Fibroblast of skin of left biceps (primary cell): ENCODE data around the gene ADAMTSL2.

ENCODE experiments used
- DNase-seq, 2 experiments: peaks; one replicate each; pipeline ENCODE4 v3.0.0-alpha.2; 2013; ENCODE audit warnings: low read depth in 2 of 2

ADAMTSL2 gene

DNA sequence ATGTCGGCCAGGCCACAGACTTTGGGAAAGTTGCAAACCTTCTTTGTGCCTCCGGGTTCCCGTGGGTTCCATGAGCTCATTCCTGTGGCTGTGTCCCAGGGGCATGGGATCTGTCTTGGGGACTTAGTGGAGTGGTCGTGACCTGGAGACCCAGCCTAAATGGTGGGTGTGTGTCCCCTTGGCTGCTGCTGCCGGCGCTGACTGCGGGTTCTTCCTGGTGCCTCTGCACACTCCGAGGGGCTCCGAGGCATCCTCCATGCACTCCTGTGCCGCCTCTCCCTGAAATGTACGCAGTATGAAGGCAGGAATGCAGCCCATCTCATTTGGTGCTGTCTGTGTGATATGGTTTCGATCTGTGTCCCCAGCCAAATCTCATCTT lies 34.6 kb upstream of the ADAMTSL2 start:
- no peak for DNase-seq

- no peak for DNase-seq
Measured at GRCh38 chr9:133502112-133502511, 32.4 kb upstream of the ADAMTSL2 start.

DNA sequence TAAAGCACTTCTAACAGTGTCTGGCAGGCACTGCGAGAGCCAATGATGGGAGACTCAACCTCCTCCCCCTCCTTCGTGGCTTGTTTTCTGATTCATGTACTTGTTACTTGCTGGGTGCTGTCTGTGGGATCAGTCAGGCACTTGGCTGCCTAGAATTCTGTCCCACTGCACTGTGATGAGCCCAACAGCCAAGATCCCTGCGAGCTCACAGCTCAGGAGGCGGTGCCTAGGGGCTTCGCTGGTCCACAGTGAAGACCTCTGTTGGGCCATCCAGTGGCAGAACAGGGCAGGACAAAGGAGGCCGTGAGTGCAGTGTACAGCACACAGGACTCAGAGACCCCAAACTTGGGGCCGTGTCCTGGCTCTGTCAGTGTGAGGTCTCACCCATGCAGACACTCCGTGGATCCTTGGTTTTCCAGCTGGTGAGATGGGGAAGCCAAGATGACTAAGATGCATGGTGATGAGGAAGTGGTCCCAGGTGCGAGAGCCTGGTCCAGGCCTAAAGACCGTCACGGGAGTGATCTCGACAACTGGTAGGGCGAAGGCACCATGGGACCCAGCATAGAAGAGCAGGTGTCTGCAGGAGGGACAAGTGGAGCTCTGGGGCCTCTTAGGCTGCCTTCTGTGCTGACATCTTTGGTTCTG lies 29.2 kb upstream of the ADAMTSL2 start:
- no peak for DNase-seq

GRCh38 chr9:133505901-133506652 lies 28.4 kb upstream of the ADAMTSL2 start:
- DNase-seq, result peak; percentile 25

- DNase-seq, result peak; percentile 14 to 20
Measured at GRCh38 chr9:133506653-133507038, 27.9 kb upstream of the ADAMTSL2 start.

DNA sequence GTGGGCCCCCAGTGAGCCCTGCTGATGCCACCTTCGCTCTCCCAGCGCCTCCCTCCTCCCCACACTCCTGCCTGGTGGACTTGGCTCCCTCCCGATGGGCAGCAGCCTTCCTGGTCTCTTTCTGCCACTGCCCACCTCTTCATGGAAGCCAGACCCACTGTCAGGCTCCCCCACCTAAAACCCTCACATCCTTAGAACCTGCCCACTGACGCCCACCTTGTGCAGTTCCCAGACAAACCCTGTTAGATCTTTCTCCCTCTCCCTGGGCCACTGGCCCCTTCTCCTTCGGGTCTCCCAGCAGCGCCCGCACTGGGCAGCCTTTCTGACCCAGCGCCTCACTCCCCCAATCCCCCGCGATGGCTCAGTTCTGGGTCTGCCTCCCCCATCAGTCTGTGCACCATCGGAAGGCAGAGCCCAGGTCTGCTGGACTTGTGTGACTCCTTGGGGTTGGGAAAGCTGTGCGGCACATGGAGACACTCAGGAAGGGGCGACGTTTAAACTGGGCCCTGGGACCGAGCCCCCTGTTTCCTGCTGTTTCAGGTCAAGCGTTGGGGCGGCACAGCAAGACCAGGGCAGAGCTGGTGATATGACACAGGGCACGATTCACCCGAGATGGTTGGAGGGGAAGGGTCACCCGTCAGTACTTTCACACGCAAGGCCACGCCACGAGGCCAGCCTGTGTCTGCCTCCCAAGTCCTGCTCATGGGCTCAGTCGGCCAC lies 27.1 kb upstream of the ADAMTSL2 start:
- no peak for DNase-seq

GRCh38 chr9:133508046-133508445 lies 26.5 kb upstream of the ADAMTSL2 start:
- no peak for DNase-seq

DNA sequence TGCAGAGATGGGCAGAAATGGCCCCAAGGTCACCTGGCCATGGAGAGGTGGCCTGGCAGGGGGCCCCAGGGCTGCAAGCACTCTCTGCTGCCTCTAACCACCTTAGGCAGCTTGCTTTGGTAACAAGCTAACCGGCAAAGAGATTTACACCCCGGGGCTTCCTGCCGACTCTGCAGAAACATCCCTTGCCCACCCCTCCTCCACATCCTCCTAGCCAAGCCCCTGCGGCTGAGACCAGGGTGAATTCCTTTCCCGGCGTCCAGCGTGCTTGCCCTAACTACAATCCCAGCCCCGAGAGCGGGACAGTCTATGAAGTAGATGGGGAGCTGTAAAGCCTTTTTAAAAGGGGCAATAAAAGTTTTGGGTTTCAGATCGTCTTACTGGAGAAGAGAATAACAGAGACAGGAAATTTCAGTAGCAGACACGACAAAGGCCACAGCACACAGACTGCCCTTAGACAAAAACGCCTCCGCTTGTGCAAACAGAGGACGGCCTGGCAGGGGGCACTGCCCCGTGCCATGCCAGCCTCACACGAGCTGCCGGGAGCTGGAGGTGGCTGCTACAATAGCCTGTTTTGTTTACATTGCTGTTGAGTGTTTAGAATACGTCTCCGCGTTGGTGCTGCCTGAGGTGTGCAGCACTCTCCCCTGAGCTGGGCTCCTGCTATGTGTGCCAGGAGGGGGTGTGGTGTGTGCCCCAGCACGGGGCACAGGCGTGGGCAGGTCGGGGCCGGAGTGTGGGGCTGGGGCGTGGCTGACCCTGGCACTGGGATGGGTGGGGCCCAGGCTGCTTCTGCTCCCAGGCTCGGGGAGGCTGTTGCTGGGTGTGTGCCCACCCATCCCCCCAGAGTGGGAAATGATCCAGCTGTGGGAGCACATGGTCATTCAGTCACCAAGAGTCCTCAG lies 25.1 kb upstream of the ADAMTSL2 start:
- no peak for DNase-seq

DNA sequence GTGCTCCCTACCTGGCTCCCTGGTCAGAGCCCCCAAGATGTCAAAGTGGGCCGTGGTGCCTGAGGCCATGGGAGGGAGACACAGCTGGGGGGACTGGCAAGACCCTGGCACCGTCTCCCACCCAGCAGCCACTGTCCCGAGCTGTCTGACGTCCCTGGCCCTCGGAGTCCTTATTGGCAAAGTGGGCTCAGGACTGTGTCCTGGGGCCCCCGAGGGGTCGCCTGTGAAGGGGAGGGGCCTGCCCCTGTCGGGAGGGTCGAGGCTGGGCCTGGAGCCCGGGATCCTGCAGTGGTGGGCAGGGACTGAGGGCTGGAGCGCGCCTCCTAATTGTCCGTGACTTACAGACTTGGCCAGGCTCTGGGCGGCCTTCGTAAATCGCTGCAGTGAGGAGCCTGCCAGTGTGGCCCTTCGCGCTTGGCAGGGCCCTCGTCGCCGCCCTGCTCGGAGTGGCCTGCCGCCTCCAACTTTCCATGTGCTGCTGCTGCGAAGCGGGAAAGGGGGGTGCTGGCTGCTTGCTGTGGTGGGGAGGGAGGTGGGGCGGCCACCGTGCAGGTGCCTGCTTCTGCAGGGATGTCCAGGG lies 23.5 kb upstream of the ADAMTSL2 start:
- no peak for DNase-seq

- DNase-seq, result no peak
Measured at GRCh38 chr9:133511607-133512006, 22.9 kb upstream of the ADAMTSL2 start.

DNA sequence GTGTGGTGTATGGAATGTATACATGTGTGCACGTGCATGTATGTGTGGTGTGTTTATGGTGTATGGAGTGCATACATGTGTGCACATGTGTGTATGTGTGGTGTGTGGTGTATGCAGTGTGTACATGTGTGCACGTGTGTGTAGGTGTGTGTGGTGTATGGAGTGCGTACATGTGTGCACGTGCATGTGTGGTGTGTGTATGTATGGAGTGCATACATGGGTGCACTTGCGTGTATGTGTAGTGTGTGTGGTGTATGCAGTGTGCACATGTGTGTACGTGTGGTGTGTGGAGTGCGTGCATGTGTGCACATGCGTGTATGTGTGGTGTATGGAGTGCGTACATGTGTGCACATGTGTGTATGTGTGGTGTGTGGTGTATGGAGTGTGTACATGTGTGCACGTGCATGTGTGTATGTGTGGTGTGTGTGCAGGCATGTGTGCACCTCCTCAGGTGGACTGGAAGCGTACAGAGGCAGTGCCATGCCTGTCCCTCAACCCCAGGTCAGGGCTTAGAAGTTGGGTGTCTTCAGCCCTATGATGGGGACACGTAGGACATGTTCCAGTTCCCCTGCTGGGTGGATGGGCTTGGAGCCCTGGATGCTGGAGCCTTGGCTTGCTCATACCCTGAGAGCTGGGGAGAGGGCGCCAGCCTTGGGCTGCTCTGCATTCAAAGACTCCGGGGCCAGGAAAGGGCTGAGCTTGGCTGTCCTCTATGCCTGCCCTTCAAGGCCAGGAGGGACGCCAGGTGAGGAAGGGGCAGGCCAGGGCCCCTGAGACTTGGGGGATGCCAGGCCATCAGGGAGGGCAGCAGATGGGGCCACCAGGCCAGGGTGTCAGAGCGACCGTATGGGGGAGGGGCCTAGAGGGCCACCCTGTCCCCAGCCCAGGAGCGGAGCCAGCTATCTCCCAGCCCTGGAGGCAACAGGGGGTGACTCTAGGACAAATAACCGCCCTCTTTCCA lies 22.0 kb upstream of the ADAMTSL2 start:
- DNase-seq, result no peak

DNA sequence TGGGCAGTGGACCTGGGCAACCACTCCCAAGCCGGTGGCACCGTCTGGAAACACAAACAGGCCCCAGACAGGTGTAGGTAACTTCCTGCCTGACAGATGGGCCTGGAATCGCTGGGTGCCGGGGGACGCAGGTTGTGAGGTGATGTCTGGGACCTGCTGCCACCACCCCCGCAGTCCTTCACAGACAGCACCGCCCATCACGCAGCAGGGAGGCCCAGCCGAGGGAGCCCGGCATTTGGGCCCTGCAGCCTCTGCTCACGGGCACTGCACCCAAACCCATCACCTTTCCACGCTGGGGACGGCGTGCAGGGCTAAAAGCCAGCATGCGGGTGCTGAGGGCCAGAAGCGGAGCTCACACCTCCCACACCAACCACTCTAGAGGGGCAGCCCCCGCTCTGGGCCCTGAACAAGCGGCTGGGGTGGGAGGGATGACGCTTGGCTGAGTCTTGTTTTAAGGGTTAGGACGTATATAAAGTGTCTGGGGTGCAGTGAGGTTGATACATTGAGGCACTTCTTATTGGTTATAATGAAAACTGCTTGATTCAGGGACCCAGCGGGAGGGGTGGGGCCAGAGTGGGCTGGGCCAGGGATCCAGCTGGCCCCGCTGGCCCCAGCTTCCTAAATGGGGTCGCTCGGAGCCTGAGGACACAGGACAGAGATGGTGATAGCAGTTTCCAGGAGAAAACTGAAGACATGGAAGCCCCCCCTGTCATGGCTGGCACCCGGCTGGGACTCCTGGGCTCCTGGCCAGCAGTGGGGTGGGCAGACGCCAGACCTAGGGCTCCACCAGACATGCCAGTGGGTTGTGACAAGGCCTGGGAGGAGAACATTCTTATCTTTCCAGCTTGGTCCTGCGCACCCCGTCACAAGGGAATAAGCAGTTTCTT lies 21.0 kb upstream of the ADAMTSL2 start:
- no peak for DNase-seq

GRCh38 chr9:133514460-133515239 lies 19.9 kb upstream of the ADAMTSL2 start:
- no peak for DNase-seq

DNA sequence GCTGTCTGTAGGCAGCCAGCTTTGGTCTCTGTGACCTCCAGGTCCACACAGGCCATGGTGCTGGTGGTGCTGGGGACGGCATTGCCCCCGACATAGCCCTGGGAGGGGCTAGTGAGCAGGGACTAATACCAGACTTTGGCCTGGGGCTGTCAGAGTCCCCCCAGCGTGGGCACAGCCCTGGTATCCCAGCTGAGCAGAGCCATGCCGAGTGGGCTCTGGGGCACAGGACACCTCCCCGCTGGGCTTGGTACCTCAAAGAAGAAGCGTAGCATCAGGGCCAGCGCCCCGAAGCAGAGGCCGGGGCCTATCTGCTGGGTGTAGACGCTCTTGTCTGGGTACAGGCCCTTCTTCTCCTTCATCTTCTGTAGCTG lies 19.3 kb upstream of the ADAMTSL2 start:
- DNase-seq, result no peak

- DNase-seq, result no peak
Measured at GRCh38 chr9:133515615-133516255, 18.8 kb upstream of the ADAMTSL2 start.

DNA sequence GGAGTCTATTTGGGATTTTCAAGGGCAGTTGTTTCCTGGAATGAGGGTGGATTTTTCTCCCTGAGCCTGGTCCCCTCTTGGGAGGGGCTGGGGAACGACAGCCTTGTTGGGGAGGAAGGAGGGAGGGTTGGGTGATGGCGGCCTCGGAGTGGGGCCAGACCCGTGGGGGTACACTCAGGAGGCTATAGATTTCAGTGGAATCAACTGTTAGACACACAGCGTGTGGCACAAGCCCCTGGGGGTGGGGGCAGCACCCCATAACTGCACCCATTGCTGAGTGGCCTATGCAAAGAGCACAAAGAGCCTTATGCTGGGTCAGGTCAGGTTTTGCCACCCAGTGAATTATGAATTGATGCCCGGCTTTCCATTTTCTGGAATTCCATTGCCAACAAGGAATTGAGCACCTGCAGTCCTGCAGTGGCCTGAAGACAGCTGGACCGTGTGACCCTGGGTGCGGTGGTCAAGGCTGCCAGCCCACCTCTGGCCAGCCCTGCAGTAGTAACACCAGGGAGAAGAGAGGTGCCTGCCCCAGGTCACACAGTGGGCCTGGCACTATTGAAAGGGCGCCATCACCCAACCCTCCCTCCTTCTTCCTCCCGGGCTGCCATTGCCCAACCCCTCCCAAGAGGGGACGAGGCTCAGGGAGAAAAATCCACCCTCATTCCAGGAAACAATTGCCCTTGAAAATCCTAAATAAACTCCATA lies 18.1 kb upstream of the ADAMTSL2 start:
- no peak for DNase-seq

DNA sequence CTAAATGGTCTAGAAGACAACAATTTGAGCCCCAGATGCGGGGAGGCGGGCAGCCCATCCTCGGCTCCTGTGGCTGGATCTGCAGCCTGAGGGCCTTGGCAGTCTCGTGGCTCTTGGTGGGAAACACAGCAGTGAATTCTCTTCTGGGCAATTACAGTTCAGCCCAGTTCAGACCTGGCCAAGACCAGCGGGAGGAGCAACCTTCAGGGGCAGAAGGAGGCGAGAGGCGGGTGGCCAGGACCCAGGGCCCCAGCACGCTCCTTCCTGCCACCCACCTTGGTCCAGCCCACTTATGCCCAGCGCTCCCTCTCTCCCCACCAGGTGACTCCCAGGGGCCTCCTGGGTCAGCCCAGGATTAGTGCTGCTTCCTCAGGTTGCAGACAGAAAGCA lies 17.5 kb upstream of the ADAMTSL2 start:
- DNase-seq, result no peak

- no peak for DNase-seq
Measured at GRCh38 chr9:133517711-133518110, 16.8 kb upstream of the ADAMTSL2 start.
